Uterus (tissue), 4 donors: ENCODE measurements around the gene ADISSP. TPM values are rescaled to one million over a fixed set of nuclear protein-coding genes. Genes with fewer than 3 reads are reported as not detected.
A peak's percentile ranks its signal among the peaks of the same experiment; 100 is the strongest.
"Not testable (repeated sequence)": the region's sequence is repeated elsewhere in the genome, so short reads cannot be mapped to it uniquely, and the experiment has no call there.

Experiments used
- DNase-seq, 2 donors: peaks; one replicate each; pipeline ENCODE4 v3.0.0-alpha.2; 2019 to 2020
- H3K27ac ChIP-seq, 2 donors: fragments of 200-600 bp; sonication (generic); 1 replicate in 1 of 2; 2 replicates in 1 of 2; pipeline ENCODE4 v1.5.1; 2016 to 2018
- H3K27me3 ChIP-seq, 2 donors: fragments of 200-600 bp; sonication (generic); one replicate each; pipeline ENCODE4 v1.5.1; 2018 to 2019; ENCODE audit warnings: control low read depth in 1 of 2
- H3K36me3 ChIP-seq, 2 donors: fragments of 200-600 bp; sonication (generic); one replicate each; pipeline ENCODE4 v1.5.1; 2019; ENCODE audit warnings: control low read depth in 1 of 2
- H3K4me1 ChIP-seq, 2 donors: fragments of 200-600 bp; sonication (generic); one replicate each; pipeline ENCODE4 v1.5.1; 2018 to 2019; ENCODE audit warnings: control low read depth in 1 of 2
- H3K4me3 ChIP-seq, 2 donors: fragments of 200-600 bp; sonication (generic); 1 replicate in 1 of 2; 2 replicates in 1 of 2; pipeline ENCODE4 v1.5.1; 2018 to 2019; ENCODE audit warnings: mild to moderate bottlenecking in 1 of 2
- H3K9me3 ChIP-seq, 2 donors: fragments of 200-600 bp; sonication (generic); one replicate each; pipeline ENCODE4 v1.5.1; 2019; ENCODE audit warnings: control low read depth in 1 of 2
- CTCF ChIP-seq, 4 experiments: fragments of 200-600 bp in 2 of 4; fragments of 450-650 bp in 2 of 4; sonication (generic) in 2 of 4; IDR thresholded peaks; one replicate each; pipeline ENCODE4 v1.5.1; 2016 to 2019; ENCODE audit warnings: antibody characterized with exemption in 4 of 4, mild to moderate bottlenecking in 2 of 4, moderate library complexity in 1 of 4
- POLR2A ChIP-seq, 2 donors: fragments of 450-650 bp; IDR thresholded peaks; one replicate each; pipeline ENCODE4 v1.6.1; 2016; ENCODE audit warnings: antibody characterized with exemption in 2 of 2, mild to moderate bottlenecking in 1 of 2, moderate library complexity in 1 of 2
- intact Hi-C: fragments of 100-400 bp; cut with DNase I; formaldehyde crosslinking; loops from one replicate; pipeline ENCODE4 v1.15.1; 2023; ENCODE audit warnings: low total_unique reads
- total RNA-seq, 4 donors: library from RNA; depleted of rRNA in 3 of 4; stranded (reverse); fragments of >200 nt in 3 of 4; gene quantifications; one replicate each; pipeline versions ENCODE4 v1.1.0 to v1.2.4, GENCODE V29; 2014 to 2023
- donor health status: DM: yes; HTN: yes; CAD: no.

The ADISSP gene
- total RNA-seq, 4 donors from 2014 or later = 4.1 to 45.9 (median 34.8) TPM

- Histone ChIP-seq H3K27me3 (no peaks in the 10 kb centered on the region), H3K4me1 (peaks cover 0 to 6% of the 10 kb centered on the region in 2 donors), H3K9me3 (no peaks in the 10 kb centered on the region), H3K27ac (peak within 1 kb of the TSS; percentile 98 to 99), H3K4me3 (peak within 1 kb of the TSS; percentile 58 to 71), H3K36me3 (no peaks in the 10 kb centered on the region)
- TF ChIP-seq POLR2A (IDR thresholded peaks at IDR 0.05) (peak; percentile 51 to 63), CTCF (IDR thresholded peaks at IDR 0.05) (peak; percentile 36 to 78 (median 58))
- DNase-seq = peak; percentile 95 to 96
- intact Hi-C loops = no loop called here
These were observed 28.2 kb upstream of the ADISSP start, which contains the start of gene CDC25B for GRCh38 chr20:3795511-3796468. Gene CDC25B, plus strand, starts transcription at chr20:3796310. Its CDS starts 222 bp downstream, at chr20:3796532.

- Histone ChIP-seq H3K4me3 (peak overlapping the region; percentile 58 to 71), H3K4me1 (peaks cover 0 to 6% of the 10 kb centered on the region in 2 donors), H3K27ac (peak overlapping the region; percentile 98 to 99), H3K27me3 (no peaks in the 10 kb centered on the region), H3K36me3 (no peaks in the 10 kb centered on the region), H3K9me3 (no peaks in the 10 kb centered on the region)
- no peak for TF ChIP-seq CTCF (IDR thresholded peaks at IDR 0.05)
- TF ChIP-seq POLR2A (IDR thresholded peaks at IDR 0.05) = no peak
- no peak for DNase-seq
- intact Hi-C loops = no loop called here
These were observed 27.3 kb upstream of the ADISSP start for GRCh38 chr20:3794701-3795420.

GRCh38 chr20:3794168-3794567, 26.6 kb upstream of the ADISSP start:
- H3K4me1 ChIP-seq, H3K27me3 ChIP-seq, H3K36me3 ChIP-seq, DNase-seq, H3K4me3 ChIP-seq, H3K9me3 ChIP-seq, intact Hi-C loops: not testable (repeated sequence)
- H3K27ac ChIP-seq = peak overlapping the region; percentile 98 to 99

GRCh38 chr20:3789201-3789600, 21.6 kb upstream of the ADISSP start:
- not testable (repeated sequence) for H3K27me3 ChIP-seq, H3K9me3 ChIP-seq, DNase-seq, H3K36me3 ChIP-seq, H3K4me3 ChIP-seq
- Histone ChIP-seq H3K27ac (peak overlapping the region in 1 of 2 donors; percentile 62), H3K4me1 (peaks cover 4 to 13% of the 10 kb centered on the region in 2 donors)
- intact Hi-C loops = loop anchor here (5.0 kb wide), 1 partner anchor 33 kb away; the partner anchor contains the start of gene AP5S1

GRCh38 chr20:3788685-3789155, 21.2 kb upstream of the ADISSP start:
- TF ChIP-seq CTCF (IDR thresholded peaks at IDR 0.05) (no peak), POLR2A (IDR thresholded peaks at IDR 0.05) (no peak)
- intact Hi-C loops = loop anchor here (5.0 kb wide), 1 partner anchor 34 kb away; the partner anchor contains the start of gene AP5S1
- H3K9me3 ChIP-seq = no peaks in the 10 kb centered on the region
- H3K36me3 ChIP-seq = no peaks in the 10 kb centered on the region
- no peak for DNase-seq
- no peaks in the 10 kb centered on the region for H3K27me3 ChIP-seq
- peaks cover 4 to 18% of the 10 kb centered on the region in 2 donors for H3K4me1 ChIP-seq
- H3K27ac ChIP-seq = peak overlapping the region; percentile 62 to 85
- H3K4me3 ChIP-seq = no peak overlapping the region
